PC-3 (cell line): ENCODE results near the gene EVPL. TPM values are rescaled to one million over a fixed set of nuclear protein-coding genes. Genes with fewer than 3 reads are reported as not detected.
A peak's percentile ranks its signal among the peaks of the same experiment; 100 is the strongest.

ENCODE experiments used
- ATAC-seq: fragments of 200-7000 bp; cut with Tn5 transposase; 2 replicates; pipeline ENCODE4 v1.9.1; 2020; ENCODE audit warnings: mild to moderate bottlenecking, moderate library complexity
- BruUV-seq: library from RNA; stranded (reverse); fragments of 400-500 nt; replicated peaks from 2 replicates; lab custom pipeline; 2021; lab: Mats Ljungman, UMichigan
- CTCF ChIA-PET: fragments of 300-600 bp; sonication (Branson Sonifier 250); formaldehyde crosslinking; loops from one replicate; lab custom pipeline; 2022; ENCODE audit warnings: antibody characterized with exemption; lab: Charles Lee
- POLR2A ChIA-PET: fragments of 300-600 bp; sonication (Branson Sonifier 250); formaldehyde crosslinking; loops from one replicate; lab custom pipeline; 2022; ENCODE audit warnings: antibody characterized with exemption; ENCODE audit not compliant: unreplicated experiment; lab: Charles Lee
- DNase-seq: peaks from one replicate; pipeline ENCODE4 v3.0.0-alpha.2; 2015
- H2AFZ ChIP-seq: fragments of 300-600 bp; sonication (generic); 2 replicates; pipeline ENCODE4 v1.6.0; 2016; ENCODE audit warnings: antibody characterized with exemption, low read length
- H3F3A ChIP-seq: fragments of 300-600 bp; sonication (generic); one replicate; pipeline ENCODE4 v1.6.0; 2017; ENCODE audit warnings: antibody characterized with exemption, low read length, control low read depth, mild to moderate bottlenecking; ENCODE audit not compliant: unreplicated experiment
- H3K27ac ChIP-seq: fragments of 300-600 bp; sonication (generic); 2 replicates; pipeline ENCODE4 v1.5.1; 2016; ENCODE audit warnings: mild to moderate bottlenecking, low read length
- H3K27me3 ChIP-seq: fragments of 300-600 bp; sonication (generic); 2 replicates; pipeline ENCODE4 v1.6.1; 2016; ENCODE audit warnings: low read length, mixed read lengths
- H3K36me3 ChIP-seq: fragments of 300-600 bp; sonication (generic); 2 replicates; pipeline ENCODE4 v1.6.1; 2016; ENCODE audit warnings: low read depth, mixed run types, low read length, mixed read lengths
- H3K4me1 ChIP-seq: fragments of 300-600 bp; sonication (generic); 2 replicates; pipeline ENCODE4 v1.5.1; 2016; ENCODE audit warnings: low read length; ENCODE audit not compliant: insufficient read depth
- H3K4me2 ChIP-seq: fragments of 300-600 bp; sonication (generic); 2 replicates; pipeline ENCODE4 v1.6.0; 2016; ENCODE audit warnings: low read length
- H3K4me3 ChIP-seq: fragments of 300-600 bp; sonication (generic); 2 replicates; pipeline ENCODE4 v1.5.1; 2016; ENCODE audit warnings: mild to moderate bottlenecking, low read length, mixed read lengths
- H3K79me2 ChIP-seq: fragments of 300-600 bp; sonication (generic); 2 replicates; pipeline ENCODE4 v1.6.1; 2017; ENCODE audit warnings: low read length, mixed read lengths
- H3K9ac ChIP-seq: fragments of 300-600 bp; sonication (generic); 2 replicates; pipeline ENCODE4 v1.6.0; 2016; ENCODE audit warnings: mild to moderate bottlenecking, low read length
- H3K9me2 ChIP-seq: fragments of 300-600 bp; sonication (generic); replicated peaks from 2 replicates; pipeline ENCODE4 v1.6.1; 2016; ENCODE audit warnings: mixed run types, low read length, mixed read lengths
- H3K9me3 ChIP-seq: fragments of 300-600 bp; sonication (generic); 2 replicates; pipeline ENCODE4 v1.6.1; 2016; ENCODE audit warnings: low read length, mixed read lengths
- H4K20me1 ChIP-seq: fragments of 300-600 bp; sonication (generic); 2 replicates; pipeline ENCODE4 v1.6.1; 2016; ENCODE audit warnings: low read length, mixed read lengths
- EZH2 ChIP-seq: fragments of 300-600 bp; sonication (generic); IDR thresholded peaks from one replicate; pipeline ENCODE4 v1.6.1; 2017; ENCODE audit warnings: antibody characterized with exemption, mild to moderate bottlenecking, low read length; ENCODE audit not compliant: unreplicated experiment
- EZH2phosphoT487 ChIP-seq: fragments of 300-600 bp; sonication (generic); IDR thresholded peaks from 2 replicates; pipeline ENCODE4 v1.6.1; 2018; ENCODE audit warnings: mild to moderate bottlenecking, antibody characterized with exemption, low read length, borderline replicate concordance
- intact Hi-C: fragments of 100-400 bp; cut with micrococcal nuclease; formaldehyde crosslinking; loops from 2 replicates; pipeline ENCODE4 v1.9.0; 2023
- total RNA-seq: library from RNA; depleted of rRNA; stranded (reverse); fragments of >200 nt; gene quantifications from 2 replicates; pipeline ENCODE4 v1.2.3, GENCODE V29; 2014
- TF ChIP-seq, protein P1 (sequence below): fragments of 300-600 bp; sonication (generic); conservative IDR thresholded peaks from 2 replicates; pipeline ENCODE4 v1.5.1; 2017; ENCODE audit warnings: antibody characterized with exemption, low read depth, mild to moderate bottlenecking, low read length

The EVPL gene
- total RNA-seq, 1 experiment from 2014 or later = 38.8 TPM

DNA sequence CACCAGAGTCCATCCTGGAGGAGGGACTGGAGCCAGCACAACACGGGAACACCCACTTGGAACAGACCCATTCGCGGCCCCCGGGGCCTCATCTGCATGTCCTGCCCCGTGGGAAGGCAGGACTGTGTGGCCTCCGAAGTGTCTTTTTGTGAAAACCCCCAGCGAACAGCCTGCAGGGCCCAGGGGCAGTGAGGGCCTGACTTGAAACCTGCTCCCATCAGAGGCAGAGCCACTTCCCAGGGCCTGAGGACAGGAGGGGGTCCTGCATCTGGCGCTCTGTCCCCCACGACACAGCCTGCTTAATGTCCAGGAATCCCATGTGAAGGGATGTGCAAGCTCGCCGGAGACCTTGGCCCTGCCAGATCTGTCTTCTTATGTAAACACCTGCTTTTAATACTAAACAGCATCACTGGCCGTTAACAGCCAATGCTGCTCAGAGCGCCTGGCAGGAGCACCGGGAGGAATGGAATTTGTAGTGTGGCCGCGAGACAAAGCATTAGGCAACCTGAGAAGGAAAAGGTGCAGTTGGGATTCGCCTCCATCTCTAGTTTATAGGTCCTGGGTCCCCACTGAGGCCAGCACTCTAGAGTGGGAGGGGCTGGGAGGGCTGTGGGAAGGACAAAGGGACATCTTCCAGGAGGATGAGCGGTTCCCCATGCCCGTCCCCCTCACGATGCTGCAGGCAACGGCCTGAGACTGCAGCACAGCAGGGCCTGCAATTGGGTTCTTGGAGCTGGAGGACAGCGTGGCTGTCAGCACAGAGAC is 9.6 kb upstream of the EVPL start:
- H4K20me1 ChIP-seq = no peaks in the 10 kb centered on the region
- no peaks in the 10 kb centered on the region for H3F3A ChIP-seq
- H3K4me2 ChIP-seq = no peak overlapping the region
- H3K4me3 ChIP-seq = no peak overlapping the region
- H3K4me1 ChIP-seq = no peaks in the 10 kb centered on the region
- ATAC-seq (peak; percentile 10; the same call in 1 of the 2 replicates), DNase-seq (no peak)
- H3K79me2 ChIP-seq = no peaks in the 10 kb centered on the region
- H3K9me2 ChIP-seq = no peaks in the 10 kb centered on the region
- H3K9me3 ChIP-seq = no peaks in the 10 kb centered on the region
- POLR2A ChIA-PET = no interaction called here
- H3K27ac ChIP-seq = no peak overlapping the region
- CTCF ChIA-PET = interaction anchor here (1.0 kb wide), 1 partner anchor 10 kb away, joined by 3 read pairs; the partner anchor contains the start of gene EVPL
- peaks cover 34% of the 10 kb centered on the region for H3K36me3 ChIP-seq
- TF ChIP-seq EZH2phosphoT487 (no peak), EZH2 (no peak)
- TF ChIP-seq, protein P1, sequence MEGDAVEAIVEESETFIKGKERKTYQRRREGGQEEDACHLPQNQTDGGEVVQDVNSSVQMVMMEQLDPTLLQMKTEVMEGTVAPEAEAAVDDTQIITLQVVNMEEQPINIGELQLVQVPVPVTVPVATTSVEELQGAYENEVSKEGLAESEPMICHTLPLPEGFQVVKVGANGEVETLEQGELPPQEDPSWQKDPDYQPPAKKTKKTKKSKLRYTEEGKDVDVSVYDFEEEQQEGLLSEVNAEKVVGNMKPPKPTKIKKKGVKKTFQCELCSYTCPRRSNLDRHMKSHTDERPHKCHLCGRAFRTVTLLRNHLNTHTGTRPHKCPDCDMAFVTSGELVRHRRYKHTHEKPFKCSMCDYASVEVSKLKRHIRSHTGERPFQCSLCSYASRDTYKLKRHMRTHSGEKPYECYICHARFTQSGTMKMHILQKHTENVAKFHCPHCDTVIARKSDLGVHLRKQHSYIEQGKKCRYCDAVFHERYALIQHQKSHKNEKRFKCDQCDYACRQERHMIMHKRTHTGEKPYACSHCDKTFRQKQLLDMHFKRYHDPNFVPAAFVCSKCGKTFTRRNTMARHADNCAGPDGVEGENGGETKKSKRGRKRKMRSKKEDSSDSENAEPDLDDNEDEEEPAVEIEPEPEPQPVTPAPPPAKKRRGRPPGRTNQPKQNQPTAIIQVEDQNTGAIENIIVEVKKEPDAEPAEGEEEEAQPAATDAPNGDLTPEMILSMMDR = no peak
- intact Hi-C loops = no loop called here
- no peaks in the 10 kb centered on the region for H3K27me3 ChIP-seq
- BruUV-seq = no TSS peak
- no peak overlapping the region for H3K9ac ChIP-seq
- no peak overlapping the region for H2AFZ ChIP-seq

DNA sequence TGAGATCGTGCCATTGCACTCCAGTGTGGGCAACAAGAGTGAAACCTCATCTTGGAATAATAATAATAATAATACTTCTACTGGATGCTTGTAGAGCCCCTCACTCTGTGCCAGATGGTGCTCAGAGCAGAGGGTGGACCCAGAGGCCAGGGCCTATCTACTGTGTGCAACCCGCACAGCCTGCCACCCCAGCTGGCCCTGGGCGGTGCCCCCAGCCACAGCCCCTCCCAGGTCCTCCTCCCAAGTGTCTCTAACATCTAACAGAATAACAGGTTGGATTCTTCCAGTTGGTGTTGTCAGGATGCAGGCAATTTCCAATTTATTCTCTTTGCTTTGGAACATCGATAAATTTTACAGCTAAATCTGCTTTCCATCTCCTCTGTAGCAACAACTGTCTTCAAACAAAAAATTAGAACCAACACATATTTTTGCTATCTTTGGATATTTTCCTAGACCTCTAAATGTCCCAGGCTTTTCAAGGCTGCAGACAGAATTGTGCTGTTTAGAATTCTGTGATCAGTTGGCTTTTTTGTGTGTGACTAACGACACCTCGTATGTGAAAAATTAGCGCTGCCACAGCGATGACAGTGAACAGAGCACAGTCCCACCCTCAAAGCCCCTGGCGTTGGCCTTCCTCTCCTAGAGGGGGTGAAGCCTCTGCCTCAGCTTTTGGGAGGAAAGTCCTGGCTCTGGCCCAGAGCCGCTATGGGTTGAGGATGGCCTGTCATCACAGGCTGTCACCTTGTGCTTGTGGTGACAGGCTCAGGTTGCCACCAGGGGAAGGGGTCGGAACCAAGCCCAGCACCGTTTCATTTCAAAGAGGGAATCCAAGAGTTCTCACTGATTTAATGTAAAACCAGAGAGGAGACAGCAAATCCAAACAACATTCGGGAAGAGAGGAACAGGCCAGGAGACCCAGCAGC is 7.6 kb upstream of the EVPL start:
- Histone ChIP-seq H3K36me3 (peaks cover 15% of the 10 kb centered on the region), H3K79me2 (no peaks in the 10 kb centered on the region), H3K27ac (no peak overlapping the region), H3K27me3 (no peaks in the 10 kb centered on the region), H3K4me1 (no peaks in the 10 kb centered on the region), H3K9me3 (no peaks in the 10 kb centered on the region), H3K9ac (no peak overlapping the region), H3F3A (no peaks in the 10 kb centered on the region), H3K9me2 (no peaks in the 10 kb centered on the region), H2AFZ (no peak overlapping the region), H3K4me3 (no peak overlapping the region), H3K4me2 (no peak overlapping the region), H4K20me1 (no peaks in the 10 kb centered on the region)
- intact Hi-C loops = no loop called here
- no peak for ATAC-seq
- TF ChIP-seq, protein P1 = no peak
- no peak for TF ChIP-seq EZH2
- no TSS peak for BruUV-seq
- no peak for DNase-seq
- ChIA-PET POLR2A (no interaction called here), CTCF (interaction anchor here (0.6 kb wide), 1 partner anchor 15 kb away, joined by 6 read pairs; no protein-coding TSS in a partner anchor)
